ENCODE data around the gene TUT7.
A peak's percentile ranks its signal among the peaks of the same experiment; 100 is the strongest.

TUT7 gene

DNA sequence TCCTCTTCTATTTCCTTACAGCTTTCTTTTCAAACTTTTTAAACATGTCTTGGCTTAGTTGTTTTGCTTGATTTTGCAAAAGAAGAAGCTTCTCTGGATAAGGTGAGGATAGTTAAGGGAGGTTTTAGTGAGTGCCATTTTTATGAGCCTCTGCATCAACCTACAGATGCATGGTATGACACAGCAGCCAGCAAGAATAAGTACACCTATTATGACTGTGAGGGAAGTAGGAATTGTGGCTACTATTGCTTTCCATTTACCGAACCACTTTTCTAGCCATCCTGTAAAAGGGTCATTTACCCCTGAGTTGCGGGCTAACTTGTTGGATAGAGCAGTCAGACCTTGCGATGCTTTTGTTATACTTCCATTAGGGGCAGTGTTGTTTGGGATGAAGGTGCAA is 7.0 kb upstream of the TUT7 start:
- H3K4me3 ChIP-seq (ENCODE audit: low read depth, low read length): no peak overlapping the region
- no peaks in the 10 kb centered on the region for H3K27me3 ChIP-seq (ENCODE audit: control insufficient read depth, insufficient read depth, low read length)
- H3K27ac ChIP-seq (ENCODE audit: low read depth, low read length): no peak overlapping the region
- H3K4me1 ChIP-seq (ENCODE audit: control insufficient read depth, insufficient read depth, low read length): peaks cover 7% of the 10 kb centered on the region; the same call in 1 of the 2 replicates
- H3K9ac ChIP-seq (ENCODE audit: low read depth, low read length): no peak overlapping the region
- H3K9me3 ChIP-seq (ENCODE audit: control insufficient read depth, insufficient read depth, low read length): 0 out of 2 replicates have a peak, but pooled peaks cover 2% of the 10 kb centered on the region
- no peaks in the 10 kb centered on the region for H3K36me3 ChIP-seq (ENCODE audit: control insufficient read depth, insufficient read depth, low read length)

DNA sequence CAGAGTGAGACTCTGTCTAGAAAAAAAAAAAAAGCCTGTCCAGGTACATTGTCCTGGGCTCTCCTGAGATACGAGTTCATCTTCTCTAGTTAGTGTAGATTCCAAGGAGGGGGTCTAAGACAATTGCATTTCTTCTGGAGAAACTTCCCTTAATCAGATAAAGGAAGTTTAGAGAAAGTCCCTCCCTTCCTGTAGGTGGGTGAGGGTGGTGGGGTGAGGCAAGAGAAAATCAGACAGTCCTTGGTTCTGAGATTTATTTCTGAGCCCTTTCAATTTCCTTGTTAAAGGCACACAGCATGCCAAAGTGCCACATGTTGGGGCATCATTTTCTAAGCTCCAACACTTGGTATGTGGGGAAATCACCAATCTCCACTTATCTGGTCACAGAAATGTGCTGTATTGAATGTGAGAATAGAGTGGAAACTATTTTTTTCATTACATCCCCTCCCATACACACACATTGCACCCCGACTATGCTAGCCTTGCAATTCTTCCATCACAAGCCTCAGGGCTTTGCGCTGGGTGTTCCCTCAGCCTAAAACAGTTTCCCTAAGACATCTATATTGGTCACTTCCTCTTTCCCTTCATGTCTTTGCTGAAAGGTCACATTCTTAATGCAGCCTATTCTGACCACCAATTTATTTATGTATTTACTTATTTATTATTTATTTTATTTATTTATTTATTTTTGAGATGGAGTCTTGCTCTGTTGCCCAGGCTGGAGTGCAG is 5.1 kb upstream of the TUT7 start:
- H3K9me3 ChIP-seq (ENCODE audit: control insufficient read depth, insufficient read depth, low read length): no peaks in the 10 kb centered on the region
- peaks cover 10% of the 10 kb centered on the region; the same call in 1 of the 2 replicates for H3K4me1 ChIP-seq (ENCODE audit: control insufficient read depth, insufficient read depth, low read length)
- H3K27me3 ChIP-seq (ENCODE audit: control insufficient read depth, insufficient read depth, low read length): no peaks in the 10 kb centered on the region
- no peak overlapping the region for H3K4me3 ChIP-seq (ENCODE audit: low read depth, low read length)
- H3K36me3 ChIP-seq (ENCODE audit: control insufficient read depth, insufficient read depth, low read length): no peaks in the 10 kb centered on the region
- no peak overlapping the region for H3K27ac ChIP-seq (ENCODE audit: low read depth, low read length)
- no peak overlapping the region for H3K9ac ChIP-seq (ENCODE audit: low read depth, low read length)

DNA sequence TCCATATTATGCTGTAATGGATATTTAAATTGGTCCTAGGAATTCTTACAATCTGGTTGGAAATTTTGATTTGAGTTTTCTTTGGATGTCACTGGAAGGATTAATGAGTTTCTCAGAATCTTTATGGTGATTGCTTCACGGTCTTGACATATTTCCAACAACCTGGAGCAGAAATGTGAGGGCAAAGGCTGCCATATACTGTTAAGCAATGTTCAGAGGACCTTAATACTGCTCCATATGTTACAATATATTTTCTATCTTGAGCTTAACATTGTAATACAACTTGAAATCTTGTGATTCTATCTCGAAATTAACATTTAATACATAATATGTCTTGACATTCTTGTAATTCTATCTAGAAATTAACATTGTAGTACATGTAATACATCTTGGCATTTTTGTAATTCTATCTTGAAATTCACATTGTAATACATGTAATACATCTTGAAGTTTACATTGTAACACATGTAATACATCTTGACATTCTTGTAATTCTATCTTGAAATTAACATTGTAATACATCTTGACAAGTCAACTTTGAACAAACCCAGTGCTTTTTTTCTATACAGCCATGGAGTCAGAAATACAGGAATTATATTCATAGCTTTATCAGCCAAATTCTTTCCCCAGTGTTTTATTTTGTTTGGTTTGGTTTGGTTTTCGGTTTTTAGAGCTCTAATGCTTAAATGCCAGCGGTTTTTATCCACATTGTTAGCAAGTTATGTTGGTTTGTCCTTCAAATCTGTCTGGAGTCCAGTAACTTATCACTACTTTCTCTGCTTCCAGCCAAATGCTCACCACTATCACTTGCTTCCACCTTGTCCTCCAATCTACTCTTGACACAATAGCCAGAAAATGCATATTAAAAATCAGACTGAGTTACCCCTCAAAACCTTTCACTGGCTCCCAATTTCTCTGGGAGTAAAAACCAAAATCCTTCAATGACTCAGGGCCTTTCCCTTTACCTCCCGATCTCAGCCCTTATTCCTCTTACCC is 3.0 kb upstream of the TUT7 start:
- Histone ChIP-seq H3K9me3 (ENCODE audit: control insufficient read depth, insufficient read depth, low read length) (no peaks in the 10 kb centered on the region), H3K9ac (ENCODE audit: low read depth, low read length) (no peak overlapping the region), H3K4me3 (ENCODE audit: low read depth, low read length) (no peak overlapping the region), H3K4me1 (ENCODE audit: control insufficient read depth, insufficient read depth, low read length) (peaks cover 19% of the 10 kb centered on the region), H3K36me3 (ENCODE audit: control insufficient read depth, insufficient read depth, low read length) (peaks cover 7% of the 10 kb centered on the region), H3K27ac (ENCODE audit: low read depth, low read length) (no peak overlapping the region), H3K27me3 (ENCODE audit: control insufficient read depth, insufficient read depth, low read length) (no peaks in the 10 kb centered on the region)

DNA sequence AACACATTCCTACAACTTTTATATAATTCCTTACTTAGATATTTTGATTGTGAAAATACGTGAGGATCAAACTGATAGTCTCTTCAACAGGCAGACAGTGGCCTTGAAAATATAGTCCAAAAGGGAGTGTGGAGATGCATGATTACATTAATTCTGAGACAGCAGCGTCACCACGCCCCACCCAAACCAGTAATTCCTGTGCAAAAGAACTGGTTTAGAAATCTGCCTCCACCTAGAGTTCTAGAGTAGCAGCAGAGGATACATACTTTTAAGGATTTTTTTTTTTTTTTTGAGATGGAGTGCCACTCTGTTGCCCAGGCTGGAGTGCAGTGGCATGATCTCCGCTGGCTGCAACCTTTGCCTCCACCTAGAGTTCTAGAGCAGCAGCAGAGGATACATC is 1.6 kb upstream of the TUT7 start:
- Histone ChIP-seq H3K4me3 (ENCODE audit: low read depth, low read length) (no peak overlapping the region), H3K36me3 (ENCODE audit: control insufficient read depth, insufficient read depth, low read length) (peaks cover 15% of the 10 kb centered on the region), H3K9me3 (ENCODE audit: control insufficient read depth, insufficient read depth, low read length) (no peaks in the 10 kb centered on the region), H3K27me3 (ENCODE audit: control insufficient read depth, insufficient read depth, low read length) (no peaks in the 10 kb centered on the region), H3K4me1 (ENCODE audit: control insufficient read depth, insufficient read depth, low read length) (peaks cover 22% of the 10 kb centered on the region), H3K9ac (ENCODE audit: low read depth, low read length) (no peak overlapping the region), H3K27ac (ENCODE audit: low read depth, low read length) (no peak overlapping the region)

DNA sequence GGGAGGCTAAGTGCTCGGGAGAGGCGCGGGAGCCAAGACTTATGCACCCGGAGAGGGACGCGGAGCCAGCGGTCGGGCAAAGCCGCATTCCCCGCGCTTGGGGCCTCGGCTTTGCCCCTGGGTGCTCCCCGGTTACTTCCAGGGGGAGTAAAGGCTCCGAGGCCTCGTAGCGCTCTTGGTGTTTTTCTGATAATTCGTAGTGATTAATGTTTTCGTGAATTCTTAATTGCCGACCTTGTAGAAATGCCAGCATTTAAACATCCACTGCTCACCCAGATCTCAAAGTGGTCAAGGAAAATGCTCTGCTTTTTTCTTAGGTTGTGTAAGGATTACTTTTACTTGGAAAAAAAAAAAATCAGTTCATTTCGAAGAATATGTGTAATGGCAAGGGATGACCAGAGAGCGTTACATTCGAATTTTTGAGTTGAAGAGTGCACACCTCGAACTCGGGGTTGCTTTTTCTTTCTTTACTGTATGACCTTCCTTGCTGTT is 654 bp upstream of the TUT7 start:
- Histone ChIP-seq H3K9ac (ENCODE audit: low read depth, low read length) (peak overlapping the region; percentile 73), H3K27me3 (ENCODE audit: control insufficient read depth, insufficient read depth, low read length) (no peaks in the 10 kb centered on the region), H3K4me3 (ENCODE audit: low read depth, low read length) (peak overlapping the region; percentile 79), H3K27ac (ENCODE audit: low read depth, low read length) (peak overlapping the region; percentile 88), H3K9me3 (ENCODE audit: control insufficient read depth, insufficient read depth, low read length) (no peaks in the 10 kb centered on the region), H3K36me3 (ENCODE audit: control insufficient read depth, insufficient read depth, low read length) (peaks cover 15% of the 10 kb centered on the region), H3K4me1 (ENCODE audit: control insufficient read depth, insufficient read depth, low read length) (peaks cover 22% of the 10 kb centered on the region)

DNA sequence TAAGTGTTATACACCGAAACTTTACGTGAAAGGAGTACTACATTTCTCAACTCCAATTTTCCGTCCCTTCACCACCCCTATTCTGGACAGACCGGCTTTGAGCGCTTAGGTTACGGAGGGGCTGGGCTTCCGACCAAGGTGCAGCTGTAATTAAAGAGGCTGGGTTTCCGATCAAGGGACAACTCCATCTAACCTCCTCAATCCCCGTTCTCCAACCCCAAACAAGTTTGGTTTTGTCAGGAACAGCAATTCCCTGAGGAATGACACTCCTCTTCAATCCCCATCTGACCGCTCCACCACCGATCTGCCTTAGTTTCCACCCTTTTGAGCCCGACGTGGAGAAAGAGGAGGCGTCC is 577 bp downstream of the TUT7 start:
- peak overlapping the region; percentile 100 for H3K4me3 ChIP-seq (ENCODE audit: low read depth, low read length)
- peak overlapping the region; percentile 93 for H3K27ac ChIP-seq (ENCODE audit: low read depth, low read length)
- H3K36me3 ChIP-seq (ENCODE audit: control insufficient read depth, insufficient read depth, low read length): peaks cover 15% of the 10 kb centered on the region
- H3K4me1 ChIP-seq (ENCODE audit: control insufficient read depth, insufficient read depth, low read length): peaks cover 22% of the 10 kb centered on the region
- peak overlapping the region; percentile 65 for H3K9ac ChIP-seq (ENCODE audit: low read depth, low read length)
- H3K9me3 ChIP-seq (ENCODE audit: control insufficient read depth, insufficient read depth, low read length): no peaks in the 10 kb centered on the region
- no peaks in the 10 kb centered on the region for H3K27me3 ChIP-seq (ENCODE audit: control insufficient read depth, insufficient read depth, low read length)

DNA sequence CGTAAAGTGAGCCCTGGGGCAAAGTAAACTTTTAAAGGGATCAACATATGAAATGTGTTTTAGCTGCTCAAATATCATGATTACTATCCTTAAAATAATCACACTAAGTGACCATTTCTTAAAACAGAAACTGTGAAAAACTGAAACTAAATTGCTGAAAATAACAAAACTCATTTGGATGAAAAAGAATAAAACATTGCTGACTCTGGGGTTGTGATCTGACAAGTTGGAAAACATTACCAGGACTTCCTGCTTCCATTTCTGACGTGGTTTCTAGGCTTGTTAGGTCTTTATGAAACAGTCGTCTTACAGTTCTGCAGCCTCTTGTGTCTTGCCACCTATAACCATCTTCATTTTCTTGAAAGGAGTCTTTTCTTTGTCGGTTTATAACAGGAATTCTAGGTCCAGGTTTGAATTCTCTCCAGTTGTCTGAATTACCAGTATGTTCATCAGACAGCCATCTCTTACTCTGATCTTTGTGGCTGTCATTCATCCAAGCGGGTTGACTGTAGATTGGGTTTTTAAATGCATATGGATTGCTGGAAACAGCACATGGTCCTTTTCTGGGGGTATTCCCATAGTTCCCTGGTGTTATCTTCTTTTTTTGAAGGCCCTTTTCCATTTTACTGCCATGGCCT is 1.7 kb downstream of the TUT7 start:
- peaks cover 15% of the 10 kb centered on the region for H3K36me3 ChIP-seq (ENCODE audit: control insufficient read depth, insufficient read depth, low read length)
- H3K9me3 ChIP-seq (ENCODE audit: control insufficient read depth, insufficient read depth, low read length): no peaks in the 10 kb centered on the region
- H3K4me1 ChIP-seq (ENCODE audit: control insufficient read depth, insufficient read depth, low read length): peaks cover 17% of the 10 kb centered on the region
- peak overlapping the region; percentile 100 for H3K4me3 ChIP-seq (ENCODE audit: low read depth, low read length)
- no peak overlapping the region for H3K27ac ChIP-seq (ENCODE audit: low read depth, low read length)
- H3K27me3 ChIP-seq (ENCODE audit: control insufficient read depth, insufficient read depth, low read length): no peaks in the 10 kb centered on the region
- H3K9ac ChIP-seq (ENCODE audit: low read depth, low read length): no peak overlapping the region

DNA sequence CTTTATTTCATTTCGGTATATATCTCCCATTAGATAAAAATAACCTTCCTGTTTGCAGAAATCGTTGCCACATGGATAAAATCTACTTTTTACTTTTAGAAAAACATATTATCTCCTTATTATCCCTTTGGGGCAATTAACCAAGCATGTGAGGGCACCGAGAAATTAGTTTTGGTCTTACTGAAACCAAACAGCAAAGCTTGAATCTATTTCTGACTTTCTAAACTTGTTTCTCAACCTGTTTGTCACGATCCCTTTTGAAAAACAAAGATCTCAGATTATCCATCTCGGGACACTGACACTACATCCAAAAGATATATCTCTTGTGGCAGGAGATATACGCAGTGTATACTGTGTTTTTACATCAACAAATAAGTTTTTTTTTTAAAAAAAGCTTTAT is 2.3 kb downstream of the TUT7 start:
- H3K9ac ChIP-seq (ENCODE audit: low read depth, low read length): no peak overlapping the region
- H3K36me3 ChIP-seq (ENCODE audit: control insufficient read depth, insufficient read depth, low read length): peaks cover 15% of the 10 kb centered on the region
- H3K9me3 ChIP-seq (ENCODE audit: control insufficient read depth, insufficient read depth, low read length): no peaks in the 10 kb centered on the region
- H3K27ac ChIP-seq (ENCODE audit: low read depth, low read length): no peak overlapping the region
- H3K27me3 ChIP-seq (ENCODE audit: control insufficient read depth, insufficient read depth, low read length): no peaks in the 10 kb centered on the region
- peaks cover 15% of the 10 kb centered on the region; the same call in 1 of the 2 replicates for H3K4me1 ChIP-seq (ENCODE audit: control insufficient read depth, insufficient read depth, low read length)
- H3K4me3 ChIP-seq (ENCODE audit: low read depth, low read length): no peak overlapping the region

DNA sequence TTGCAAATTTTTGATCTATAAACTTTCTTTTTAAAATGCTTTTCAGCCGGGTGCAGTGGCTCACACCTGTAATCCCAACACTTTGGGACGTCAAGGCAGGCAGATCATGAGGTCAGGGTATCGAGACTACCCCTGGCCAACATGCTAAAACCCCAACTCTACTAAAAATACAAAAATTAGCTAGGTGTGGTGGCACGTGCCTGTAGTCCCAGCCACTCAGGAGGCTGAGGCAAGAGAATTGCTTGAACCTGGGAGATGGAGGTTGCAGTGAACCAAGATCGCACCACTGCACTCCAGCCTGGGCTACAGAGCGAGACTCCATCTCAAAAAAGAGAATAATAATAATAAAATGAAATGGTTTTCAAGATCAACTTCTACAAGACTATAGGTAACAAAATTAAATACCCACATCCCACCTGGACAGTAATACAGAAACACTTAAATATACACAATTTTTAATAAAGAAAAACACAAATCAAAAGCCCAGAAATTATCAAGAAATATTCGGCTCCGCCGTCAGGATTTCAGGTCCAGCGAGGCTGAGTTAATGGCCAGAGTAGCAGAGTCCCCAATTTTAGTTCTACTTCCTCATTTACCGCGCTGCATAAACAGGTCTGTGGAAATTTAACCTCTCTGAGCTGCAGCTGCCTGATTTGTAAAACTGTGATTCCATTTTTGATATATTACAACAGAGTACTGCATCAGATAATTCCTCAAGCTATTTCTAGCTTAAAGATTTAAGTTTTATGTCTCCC is 4.0 kb downstream of the TUT7 start:
- no peak overlapping the region for H3K9ac ChIP-seq (ENCODE audit: low read depth, low read length)
- no peaks in the 10 kb centered on the region for H3K27me3 ChIP-seq (ENCODE audit: control insufficient read depth, insufficient read depth, low read length)
- H3K4me1 ChIP-seq (ENCODE audit: control insufficient read depth, insufficient read depth, low read length): peaks cover 13% of the 10 kb centered on the region; the same call in 1 of the 2 replicates
- peaks cover 25% of the 10 kb centered on the region for H3K36me3 ChIP-seq (ENCODE audit: control insufficient read depth, insufficient read depth, low read length)
- no peak overlapping the region for H3K4me3 ChIP-seq (ENCODE audit: low read depth, low read length)
- H3K9me3 ChIP-seq (ENCODE audit: control insufficient read depth, insufficient read depth, low read length): no peaks in the 10 kb centered on the region
- H3K27ac ChIP-seq (ENCODE audit: low read depth, low read length): no peak overlapping the region

DNA sequence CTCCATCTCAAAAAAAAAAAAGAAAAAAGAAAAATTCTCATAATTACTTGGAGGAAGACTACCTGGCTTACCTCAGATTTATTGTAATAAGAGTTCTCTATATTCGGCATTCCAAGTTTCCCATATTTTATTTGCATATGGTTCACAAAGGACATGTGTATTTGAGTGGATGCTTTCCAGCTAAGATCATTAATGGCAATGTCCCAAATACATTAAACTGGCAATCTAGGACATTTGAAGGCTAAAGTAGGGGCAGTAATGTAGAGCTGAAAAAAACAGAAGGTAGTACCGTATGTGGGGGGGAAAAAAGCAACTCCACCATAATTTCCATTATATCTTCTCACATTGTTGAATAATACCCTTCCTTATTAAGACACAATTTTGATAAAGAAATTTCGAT is 4.9 kb downstream of the TUT7 start:
- Histone ChIP-seq H3K4me3 (ENCODE audit: low read depth, low read length) (no peak overlapping the region), H3K27ac (ENCODE audit: low read depth, low read length) (no peak overlapping the region), H3K27me3 (ENCODE audit: control insufficient read depth, insufficient read depth, low read length) (no peaks in the 10 kb centered on the region), H3K4me1 (ENCODE audit: control insufficient read depth, insufficient read depth, low read length) (peaks cover 11% of the 10 kb centered on the region; the same call in 1 of the 2 replicates), H3K36me3 (ENCODE audit: control insufficient read depth, insufficient read depth, low read length) (peaks cover 35% of the 10 kb centered on the region), H3K9ac (ENCODE audit: low read depth, low read length) (no peak overlapping the region), H3K9me3 (ENCODE audit: control insufficient read depth, insufficient read depth, low read length) (no peaks in the 10 kb centered on the region)
